SW 1271 (cell line): ENCODE data around the gene SLC44A1.

ENCODE experiments used
- DNase-seq, 2 experiments: peaks; one replicate each; lab custom pipeline; 2025; lab: John Stamatoyannopoulos, UW

SLC44A1 gene

GRCh38 chr9:105432247-105432842 lies 187.9 kb downstream of the SLC44A1 start:
- no peak for DNase-seq

GRCh38 chr9:105435453-105435852 lies 191.0 kb downstream of the SLC44A1 start:
- no peak for DNase-seq

- DNase-seq = no peak
Observed at GRCh38 chr9:105436783-105437182, 192.3 kb downstream of the SLC44A1 start.

- DNase-seq = no peak
Observed at GRCh38 chr9:105437704-105438103, 193.3 kb downstream of the SLC44A1 start.

DNA sequence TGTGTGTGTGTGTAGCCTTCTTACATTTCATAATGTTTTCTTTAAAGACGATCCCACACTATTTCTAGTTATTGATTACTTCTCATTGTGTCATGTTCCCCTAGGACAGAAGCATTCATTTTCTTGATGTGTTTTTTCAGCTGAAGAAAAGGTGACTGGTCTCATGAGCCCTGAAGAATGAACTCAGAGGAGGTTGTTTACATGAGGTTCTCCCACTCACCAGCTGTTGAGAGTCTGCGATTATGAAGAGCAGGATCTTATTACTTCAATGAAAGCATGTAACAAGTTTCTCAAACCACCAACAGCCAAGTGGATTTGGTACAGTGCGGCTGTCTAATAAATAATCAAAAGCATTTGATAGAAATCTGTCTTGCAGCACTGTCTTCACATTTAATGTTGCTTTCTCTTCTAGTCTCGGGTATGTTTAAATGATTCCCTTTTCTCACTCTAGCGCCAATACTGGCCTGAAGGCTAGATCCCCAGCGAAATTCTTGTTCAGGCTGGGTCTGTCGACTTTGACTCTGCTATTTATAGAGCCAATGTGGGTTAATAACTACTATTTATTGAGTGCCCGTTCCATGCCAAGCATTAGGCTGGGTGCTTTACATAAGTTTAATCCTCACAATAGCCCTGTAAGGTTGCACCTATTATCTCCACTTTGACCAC lies 193.8 kb downstream of the SLC44A1 start:
- DNase-seq = no peak

DNA sequence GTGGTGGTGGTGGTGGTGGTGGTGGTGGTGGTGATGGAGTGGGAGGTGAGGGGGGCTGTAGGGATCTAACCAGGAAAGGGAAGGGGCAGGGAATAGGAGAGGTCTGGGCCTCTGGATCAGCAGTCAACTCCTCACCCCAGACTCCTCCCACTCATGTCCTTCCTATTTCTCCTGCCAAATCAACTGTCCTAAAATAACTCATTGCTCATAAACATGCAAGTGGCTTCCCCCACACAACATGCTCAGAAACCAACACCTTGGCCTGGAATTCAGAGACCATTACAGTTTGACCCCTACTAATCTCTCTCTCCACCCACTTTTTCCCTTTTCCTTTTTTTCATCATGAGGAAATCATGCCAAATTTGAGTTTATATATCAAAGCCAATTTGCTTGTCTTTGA lies 195.0 kb downstream of the SLC44A1 start:
- no peak for DNase-seq

DNA sequence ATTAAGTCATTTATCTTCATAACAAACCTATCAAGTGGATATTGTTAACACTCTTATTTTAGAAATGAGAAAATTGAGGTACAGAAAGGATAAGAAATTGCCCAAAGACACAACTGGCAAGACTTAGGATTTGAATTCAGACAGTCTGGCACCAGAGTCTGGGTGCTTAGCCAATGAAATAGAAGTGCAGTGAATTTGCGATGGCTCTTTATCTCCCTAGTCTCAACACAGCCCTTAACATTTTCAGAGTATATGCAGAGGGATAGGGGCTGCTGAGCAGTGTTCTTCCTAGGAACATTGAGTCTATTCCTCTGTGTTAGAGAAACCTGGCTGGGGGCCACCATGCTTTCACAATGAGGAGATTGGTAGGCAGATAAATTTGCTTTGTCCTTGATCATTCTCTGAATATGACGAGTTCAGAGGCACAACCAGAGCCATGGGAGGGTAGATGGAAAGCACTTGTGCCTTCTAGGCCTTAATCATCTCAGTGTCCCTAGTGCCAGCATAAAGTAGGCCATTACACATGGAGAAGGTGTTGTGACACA lies 197.2 kb downstream of the SLC44A1 start:
- DNase-seq = no peak

- DNase-seq = no peak
Observed at GRCh38 chr9:105443121-105443520, 198.7 kb downstream of the SLC44A1 start.

GRCh38 chr9:105444130-105444529 lies 199.7 kb downstream of the SLC44A1 start:
- DNase-seq = no peak

DNA sequence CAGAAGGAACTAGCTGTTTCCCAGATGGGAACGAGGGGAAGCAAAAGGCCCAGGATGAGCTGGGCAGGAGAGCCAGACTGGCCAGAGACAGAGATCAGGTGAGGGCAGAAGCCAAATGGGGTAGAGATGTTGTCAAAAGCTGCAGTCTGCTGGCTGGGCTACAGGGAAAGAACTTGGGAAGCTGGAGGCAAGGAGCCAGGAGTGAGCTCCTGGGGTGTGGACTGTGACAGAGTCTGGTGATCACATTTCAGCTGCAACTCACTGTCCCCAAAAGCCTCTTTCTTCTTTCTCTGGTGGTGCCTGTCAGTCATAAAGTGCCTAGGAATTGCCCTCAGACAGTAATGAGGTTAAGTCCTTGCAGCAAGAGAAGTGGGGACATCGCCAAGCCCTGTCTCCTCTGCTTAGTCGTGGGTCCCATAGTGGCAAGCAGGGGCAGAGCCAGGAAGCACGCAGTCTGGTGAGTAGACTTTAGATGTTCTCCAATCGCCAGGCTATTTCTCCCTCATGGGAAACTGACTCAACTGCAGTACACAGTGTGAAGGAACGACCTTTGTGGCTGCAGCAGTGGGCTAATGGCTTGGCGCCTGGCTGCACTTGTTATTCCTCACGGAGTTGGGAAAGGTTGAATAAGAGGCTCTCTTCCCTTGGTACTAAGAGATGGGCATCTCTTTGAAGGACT lies 200.9 kb downstream of the SLC44A1 start:
- DNase-seq = no peak

- no peak for DNase-seq
Observed at GRCh38 chr9:105447386-105447813, 202.9 kb downstream of the SLC44A1 start.

GRCh38 chr9:105447814-105448812 lies 203.7 kb downstream of the SLC44A1 start, which contains the start of gene FSD1L:
TSS of gene FSD1L (plus strand) at chr9:105448034. CDS start at chr9:105448221, 187 bp downstream.
- peak; percentile 71 to 88 for DNase-seq

GRCh38 chr9:105449081-105449480 lies 204.6 kb downstream of the SLC44A1 start:
- no peak for DNase-seq

- DNase-seq = no peak
Observed at GRCh38 chr9:105452185-105452584, 207.7 kb downstream of the SLC44A1 start.

- no peak for DNase-seq
Observed at GRCh38 chr9:105455836-105456475, 211.5 kb downstream of the SLC44A1 start.

DNA sequence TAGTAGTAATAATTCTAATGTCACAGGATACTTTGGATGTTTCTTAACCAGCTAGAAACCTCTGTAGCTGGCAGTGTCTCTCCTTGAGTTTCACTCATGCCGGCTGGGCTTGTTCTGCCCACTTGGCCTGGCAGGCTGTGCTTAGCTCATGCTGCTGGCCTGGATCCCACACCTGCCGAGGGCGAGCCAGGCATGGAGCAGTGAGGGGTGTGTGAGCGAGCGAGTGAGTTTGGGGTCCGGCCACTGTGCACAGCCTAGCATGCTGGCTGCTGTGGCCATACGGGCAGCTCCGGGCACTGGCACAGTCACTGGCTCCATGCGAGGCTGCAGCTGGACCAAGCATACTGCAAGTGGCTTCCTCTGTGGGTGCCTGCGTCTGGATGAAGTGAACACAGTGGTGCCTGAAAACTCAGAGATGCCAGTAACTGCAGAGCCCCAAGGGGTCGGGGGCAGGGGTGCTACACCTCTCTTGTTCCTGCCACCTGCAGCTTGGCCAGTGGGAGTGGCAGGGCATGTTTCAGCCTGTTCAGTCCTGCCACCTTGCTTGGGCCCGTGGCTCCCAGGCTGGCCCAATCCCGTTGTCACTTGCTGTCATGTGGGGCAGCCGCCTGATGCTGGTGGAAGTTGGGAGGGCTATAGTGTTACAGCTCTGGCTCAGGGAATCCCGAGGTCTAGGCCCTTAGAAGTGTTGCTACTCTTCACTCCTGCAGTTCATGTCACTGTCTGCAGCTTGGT lies 213.3 kb downstream of the SLC44A1 start:
- DNase-seq = no peak

GRCh38 chr9:105458404-105458803 lies 214.0 kb downstream of the SLC44A1 start:
- DNase-seq = no peak

- DNase-seq = no peak
Observed at GRCh38 chr9:105459336-105459735, 214.9 kb downstream of the SLC44A1 start.

DNA sequence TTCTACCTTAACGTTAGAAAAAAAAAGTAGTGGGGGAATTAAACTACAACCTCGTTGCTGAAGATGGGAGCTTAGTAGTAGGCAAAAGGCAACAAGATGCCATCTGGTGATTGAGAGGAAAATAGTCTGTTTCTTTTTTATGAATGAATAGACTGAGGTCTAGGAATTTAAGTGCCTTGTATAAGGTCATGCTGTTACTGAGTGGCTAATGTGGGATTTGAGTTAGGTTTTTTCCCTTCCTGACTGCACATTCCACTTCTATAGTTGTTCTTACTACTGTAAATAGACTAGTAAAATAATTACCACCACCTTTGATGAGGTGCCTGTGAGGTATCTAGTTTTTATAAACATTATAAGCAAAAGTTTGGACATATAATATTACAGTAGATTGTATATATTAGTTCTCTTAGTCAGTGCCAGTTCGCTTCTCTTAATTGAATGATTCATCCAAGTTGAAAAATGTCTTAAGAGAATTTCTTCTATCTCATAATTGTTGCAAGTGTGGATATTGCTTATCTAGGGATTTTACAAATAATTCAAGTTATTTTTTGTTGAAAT lies 222.5 kb downstream of the SLC44A1 start:
- DNase-seq = no peak

DNA sequence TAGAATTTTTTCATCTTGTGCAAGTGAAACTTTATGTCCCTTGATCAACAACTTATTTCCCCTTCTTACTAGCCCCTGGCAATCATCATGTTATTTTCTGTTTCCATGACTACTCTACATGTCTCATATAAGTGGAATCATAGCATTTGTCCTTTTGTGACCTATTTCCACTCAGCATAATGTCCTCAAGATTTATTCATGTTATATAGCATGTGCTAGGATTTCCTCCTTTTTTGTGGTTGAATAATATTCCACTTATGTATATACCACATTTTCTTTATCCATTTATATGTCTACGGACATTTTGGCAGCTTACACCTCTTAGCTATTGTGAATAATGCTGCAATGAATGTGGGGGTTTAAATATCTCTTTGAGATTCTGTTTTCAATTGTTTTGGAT lies 224.4 kb downstream of the SLC44A1 start:
- no peak for DNase-seq
